ENCODE data around the gene KLF13. TPM values are rescaled to one million over a fixed set of nuclear protein-coding genes. Genes with fewer than 3 reads are reported as not detected.

KLF13 gene
- total RNA-seq, 1 donor from 2014 or later = 52.9 TPM

DNA sequence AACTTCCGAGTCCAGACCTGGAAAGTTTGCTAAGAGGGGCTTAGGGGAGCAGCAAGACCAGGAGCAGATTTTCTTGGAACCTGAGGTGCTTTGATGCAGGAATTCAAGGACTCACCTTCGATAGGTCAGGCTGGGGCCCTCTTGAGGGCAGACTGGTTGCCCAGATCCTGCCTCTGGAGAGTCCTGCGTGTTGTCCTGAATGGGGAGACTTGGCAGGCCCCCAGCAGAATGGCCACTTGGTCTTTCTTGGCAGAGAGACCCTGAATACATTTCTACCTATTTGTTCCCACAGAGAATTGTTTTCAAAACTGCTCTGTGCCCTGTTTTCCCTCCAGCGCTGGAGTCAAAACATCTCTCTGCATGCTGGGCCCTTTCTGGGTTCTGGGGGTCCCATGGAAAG is 4.2 kb downstream of the KLF13 start:
- DNase-seq (ENCODE audit: extremely low read depth, low read depth, low spot score) = no peak

DNA sequence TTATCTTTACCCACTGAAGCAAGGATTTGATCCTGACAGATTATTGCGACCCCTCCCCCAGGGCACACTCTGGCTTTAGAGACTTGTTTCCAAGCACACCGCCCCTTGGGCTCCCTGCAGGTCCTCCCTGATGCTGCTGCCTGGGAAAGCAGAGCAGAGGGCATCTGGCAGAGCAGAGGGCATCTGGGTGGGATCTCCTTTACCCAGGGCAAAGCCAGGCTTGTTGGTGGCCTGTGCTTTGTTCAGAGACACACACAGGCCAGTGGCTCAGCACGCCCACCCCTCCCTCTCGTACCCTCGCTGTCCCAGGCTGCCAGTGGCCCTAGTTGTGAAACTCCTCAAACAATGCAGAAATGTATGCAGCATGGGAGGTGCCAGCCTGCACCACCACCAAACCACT is 4.8 kb downstream of the KLF13 start:
- no peak for DNase-seq (ENCODE audit: extremely low read depth, low read depth, low spot score)

DNA sequence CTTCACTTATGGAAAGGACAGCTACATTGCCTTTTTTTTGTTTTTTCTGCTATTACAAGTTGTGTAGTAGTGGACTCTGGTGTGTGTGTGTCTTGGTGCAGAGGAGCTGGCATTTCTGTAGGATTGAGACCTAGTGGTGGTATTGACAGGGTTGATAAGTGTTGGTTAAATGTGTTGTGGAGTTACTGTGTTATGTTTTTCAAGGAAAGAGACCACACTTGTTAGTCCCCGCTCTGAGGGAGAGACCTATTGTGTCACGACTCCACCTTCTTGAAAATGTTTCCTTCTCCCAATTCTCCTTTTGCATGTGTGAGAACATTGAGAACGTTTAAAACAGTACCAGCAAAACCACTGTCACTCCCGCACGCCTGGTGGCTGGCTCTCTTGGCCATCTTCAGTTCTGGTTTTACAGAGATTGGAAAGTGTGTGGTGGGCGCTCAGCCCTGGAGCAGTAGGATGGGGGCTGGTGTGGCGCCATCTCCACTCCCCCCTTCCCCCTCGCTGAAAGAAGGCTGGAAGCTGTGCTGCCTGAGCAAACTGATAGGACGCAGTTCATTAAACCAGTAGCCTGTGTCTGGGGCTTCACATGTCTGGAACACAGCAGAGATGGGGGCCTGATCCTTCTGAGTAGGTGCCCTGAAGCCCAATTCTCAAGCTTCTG is 5.5 kb downstream of the KLF13 start:
- DNase-seq (ENCODE audit: extremely low read depth, low read depth, low spot score) = no peak

DNA sequence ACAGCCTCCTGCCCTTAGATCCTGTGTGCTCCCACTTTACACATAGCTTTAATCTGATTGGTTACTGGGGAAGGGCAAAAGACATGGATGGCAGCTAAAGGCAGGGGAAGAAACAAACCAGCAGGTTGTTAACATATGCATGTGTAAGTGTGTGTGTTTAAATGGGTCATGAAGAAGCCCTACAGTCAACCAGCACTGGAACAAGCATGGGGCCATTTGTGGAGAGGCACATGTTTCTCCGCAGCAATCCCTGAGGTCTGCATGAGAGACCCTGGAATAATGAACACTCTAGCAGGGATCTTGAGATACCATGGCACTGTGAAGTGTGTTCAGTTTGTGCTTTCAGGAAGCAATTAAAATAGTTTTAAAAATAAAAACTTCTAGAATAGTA is 6.0 kb downstream of the KLF13 start:
- DNase-seq (ENCODE audit: extremely low read depth, low read depth, low spot score) = no peak

DNA sequence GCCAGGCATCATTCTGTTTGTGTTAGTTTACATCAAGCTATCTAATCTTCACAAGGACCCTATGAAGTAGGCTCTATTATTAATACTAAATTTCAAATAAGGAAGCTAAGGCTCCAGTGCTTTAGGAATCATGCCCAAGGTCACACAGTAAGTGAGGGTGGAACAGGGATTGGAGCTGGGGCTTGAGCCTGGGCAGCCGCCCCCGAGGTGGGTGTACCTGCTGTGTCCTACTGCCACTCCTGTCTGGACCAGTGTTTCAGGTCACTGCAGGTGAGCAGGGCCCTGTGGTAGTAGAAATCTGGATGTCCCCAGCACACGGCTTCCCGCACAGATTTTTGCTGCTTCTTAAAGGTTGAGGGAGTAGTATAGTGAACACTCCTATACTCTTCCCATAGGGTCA is 6.5 kb downstream of the KLF13 start:
- DNase-seq (ENCODE audit: extremely low read depth, low read depth, low spot score) = no peak

DNA sequence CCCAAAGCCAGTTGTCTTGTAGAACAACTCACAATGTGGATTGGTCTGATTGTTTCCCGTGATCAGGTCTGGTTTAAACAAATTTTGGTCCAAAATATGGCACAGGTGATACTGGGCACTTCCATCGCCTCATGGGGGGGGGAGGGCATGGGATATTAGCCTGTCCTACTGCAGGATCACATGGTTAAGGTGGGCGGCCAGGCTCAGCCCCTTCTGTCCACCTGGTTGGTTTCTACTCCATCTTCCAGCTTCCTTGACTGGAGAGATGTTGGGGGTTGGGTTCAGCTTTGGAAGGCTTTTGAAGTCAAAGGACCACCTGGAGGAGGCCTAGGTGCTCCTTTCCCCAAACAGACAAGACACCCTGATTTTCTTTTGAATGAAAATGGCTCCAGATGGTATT is 7.2 kb downstream of the KLF13 start:
- DNase-seq (ENCODE audit: extremely low read depth, low read depth, low spot score) = no peak

DNA sequence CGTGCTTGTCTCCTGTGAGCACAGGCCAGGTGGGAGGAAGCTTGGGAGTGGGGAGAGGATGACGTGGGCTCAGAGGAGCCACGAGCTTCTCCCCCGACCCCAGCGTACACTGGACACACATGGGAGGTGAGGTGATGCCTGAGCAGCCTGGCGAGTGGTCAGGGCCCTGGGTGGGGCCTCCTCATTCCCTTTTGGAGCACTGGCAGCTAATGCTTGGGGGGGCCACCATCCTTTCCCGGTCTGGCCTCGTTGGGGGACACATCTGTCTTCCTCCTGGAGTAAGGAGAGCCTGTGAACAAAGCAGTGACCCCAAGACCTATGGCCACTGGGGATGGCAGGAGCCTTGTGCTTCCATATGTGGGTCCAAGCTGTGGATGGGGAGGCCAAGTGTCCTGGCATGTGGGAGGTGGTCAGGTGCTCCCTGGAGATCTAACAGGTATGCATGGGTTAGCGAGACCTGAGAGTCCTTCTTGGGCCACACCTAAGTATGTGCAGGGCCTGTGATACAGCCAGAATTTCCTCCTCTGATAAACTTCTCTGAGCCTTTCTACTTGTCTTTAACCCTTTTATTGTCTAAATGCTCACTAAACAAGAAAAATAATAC is 9.5 kb downstream of the KLF13 start:
- DNase-seq (ENCODE audit: extremely low read depth, low read depth, low spot score) = no peak

DNA sequence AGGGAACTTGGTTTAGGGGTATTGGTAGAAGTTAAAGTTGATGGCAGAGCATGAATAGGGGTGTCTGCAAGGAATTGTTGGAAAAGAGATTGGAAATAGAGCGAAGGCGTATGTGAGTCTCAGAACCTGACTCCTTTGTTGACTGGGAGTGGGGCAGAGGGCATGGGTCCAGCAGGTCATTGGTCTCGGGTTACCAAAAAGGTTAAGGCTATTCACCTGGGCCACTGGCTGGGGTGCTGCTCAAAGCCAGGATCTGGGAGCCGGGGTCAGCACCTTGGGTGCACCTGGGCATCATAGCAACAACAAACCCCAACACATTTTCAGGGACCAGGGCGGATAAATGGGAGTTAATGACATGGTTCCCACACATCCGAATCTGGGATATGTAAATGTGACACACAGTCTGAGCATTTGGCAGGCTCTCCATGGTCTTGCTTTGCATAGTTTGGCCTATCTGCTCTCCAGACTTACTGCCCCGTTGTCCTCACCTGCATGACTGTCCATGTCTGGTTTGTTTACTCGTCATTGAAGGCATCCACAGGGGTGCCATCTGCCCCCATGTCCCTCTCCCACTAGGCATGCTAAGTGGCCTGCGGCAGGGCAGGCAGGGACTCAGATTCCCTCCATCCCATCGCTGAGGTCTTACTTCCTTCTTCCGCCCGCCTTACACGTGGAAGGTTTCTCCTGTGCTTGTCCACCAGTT is 10.1 kb downstream of the KLF13 start:
- DNase-seq (ENCODE audit: extremely low read depth, low read depth, low spot score) = no peak

DNA sequence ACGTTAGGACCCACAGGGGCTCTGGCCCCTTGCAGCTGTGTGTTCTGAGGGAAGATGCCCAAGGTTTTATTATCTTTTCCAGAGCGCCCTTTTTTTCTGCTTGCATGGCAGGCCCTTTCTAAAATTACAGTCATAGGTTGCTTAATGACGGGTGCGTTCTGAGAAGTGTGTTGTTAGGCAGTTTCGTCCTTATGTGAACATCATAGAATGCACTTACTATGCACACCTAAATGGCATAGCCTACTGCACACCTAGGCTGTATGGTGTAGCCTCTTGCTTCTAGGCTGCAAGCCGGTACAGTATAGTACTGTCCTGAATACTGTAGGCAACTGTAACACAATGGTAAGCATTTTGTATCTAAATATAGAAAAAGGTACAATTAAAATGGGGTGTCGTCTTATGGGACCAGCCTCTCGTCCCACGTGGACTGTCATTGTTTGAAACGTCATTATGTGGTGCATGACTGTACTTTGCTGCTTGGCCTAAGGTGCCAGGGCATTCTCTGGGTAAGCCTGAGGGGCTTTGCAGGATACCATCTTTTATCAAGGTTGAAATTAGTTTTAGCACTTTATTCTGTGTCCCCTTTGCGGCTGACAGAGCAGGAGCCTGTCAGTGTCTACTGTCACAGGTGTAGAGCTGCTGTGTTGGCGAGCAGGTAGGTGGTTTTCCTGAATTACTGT is 10.9 kb downstream of the KLF13 start:
- DNase-seq (ENCODE audit: extremely low read depth, low read depth, low spot score) = no peak

DNA sequence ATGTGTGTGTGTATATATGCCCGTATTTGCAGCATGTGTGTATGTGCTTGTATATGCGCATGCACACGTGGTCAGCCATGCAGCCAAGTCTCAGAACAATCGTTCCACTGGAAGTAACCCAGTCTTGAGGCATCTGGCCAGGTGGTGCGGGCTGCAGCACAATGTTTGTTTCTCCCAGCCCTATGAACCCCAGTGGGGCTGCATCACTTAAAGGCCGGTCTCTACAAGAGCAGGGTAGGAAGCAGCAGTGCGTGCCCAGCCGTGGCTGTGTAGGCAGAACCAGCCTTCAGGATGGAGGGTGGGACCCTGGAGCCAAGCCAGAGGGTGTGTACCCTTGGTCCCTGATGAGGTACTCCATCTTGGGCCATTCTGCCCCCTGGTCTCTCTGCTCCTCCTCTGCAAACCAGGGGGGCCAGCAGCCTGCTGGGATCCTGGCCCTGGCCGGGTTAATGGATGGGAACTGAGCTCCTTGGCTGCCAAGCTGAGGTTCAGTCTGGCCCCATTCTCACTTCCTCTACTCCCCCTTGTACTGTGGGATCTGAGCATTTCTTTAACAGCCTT is 11.8 kb downstream of the KLF13 start:
- no peak for DNase-seq (ENCODE audit: extremely low read depth, low read depth, low spot score)

DNA sequence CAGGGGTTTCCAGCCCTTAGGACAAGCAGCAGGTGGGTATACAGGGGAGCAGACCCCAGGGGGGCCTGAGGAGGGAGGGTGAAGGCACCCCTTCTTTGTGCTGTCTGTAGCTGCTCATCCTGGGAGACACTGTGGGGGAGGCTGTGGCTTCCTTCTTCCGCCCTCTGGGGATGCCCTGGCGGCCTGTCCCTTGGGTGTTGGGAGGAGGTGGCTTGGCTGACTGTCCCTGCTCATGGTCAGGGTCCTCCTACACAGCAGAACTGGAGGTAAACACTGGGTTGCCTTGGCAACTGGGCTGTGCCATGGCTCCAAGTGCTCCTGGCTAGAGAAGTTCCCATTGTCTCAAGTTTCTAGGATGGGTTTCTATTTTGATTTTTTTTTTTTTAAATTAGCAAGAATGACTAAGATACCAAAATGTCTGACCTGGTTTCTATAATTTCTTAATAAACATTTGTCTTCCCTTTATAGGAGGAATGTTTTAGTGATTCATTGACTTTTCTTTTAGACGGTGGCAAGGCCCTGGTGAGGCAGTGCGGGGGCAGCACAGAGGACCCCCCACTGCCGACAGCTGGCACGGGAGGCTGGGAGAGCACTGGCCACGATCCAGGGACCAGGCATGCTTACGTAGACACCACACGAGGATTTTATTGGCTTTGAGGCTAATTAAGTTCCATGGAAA is 12.4 kb downstream of the KLF13 start:
- DNase-seq (ENCODE audit: extremely low read depth, low read depth, low spot score) = no peak

DNA sequence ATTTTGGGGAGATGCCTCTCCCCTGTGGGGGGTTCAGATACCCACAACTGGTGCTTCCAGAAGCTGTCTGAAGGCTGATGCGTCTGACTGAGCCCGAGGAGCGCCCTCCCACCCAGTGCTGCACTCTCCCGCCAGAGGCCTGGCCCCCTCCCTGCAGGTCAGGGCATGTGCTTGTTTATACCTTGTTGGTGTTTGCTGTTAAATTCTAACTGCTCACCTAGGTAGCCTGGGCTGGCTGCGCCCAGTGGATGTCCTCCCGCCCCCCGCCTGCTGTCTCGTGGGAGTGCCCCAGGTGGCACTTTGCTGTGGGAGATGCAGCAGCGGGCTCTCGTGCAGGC is 12.9 kb downstream of the KLF13 start:
- DNase-seq (ENCODE audit: extremely low read depth, low read depth, low spot score) = no peak

DNA sequence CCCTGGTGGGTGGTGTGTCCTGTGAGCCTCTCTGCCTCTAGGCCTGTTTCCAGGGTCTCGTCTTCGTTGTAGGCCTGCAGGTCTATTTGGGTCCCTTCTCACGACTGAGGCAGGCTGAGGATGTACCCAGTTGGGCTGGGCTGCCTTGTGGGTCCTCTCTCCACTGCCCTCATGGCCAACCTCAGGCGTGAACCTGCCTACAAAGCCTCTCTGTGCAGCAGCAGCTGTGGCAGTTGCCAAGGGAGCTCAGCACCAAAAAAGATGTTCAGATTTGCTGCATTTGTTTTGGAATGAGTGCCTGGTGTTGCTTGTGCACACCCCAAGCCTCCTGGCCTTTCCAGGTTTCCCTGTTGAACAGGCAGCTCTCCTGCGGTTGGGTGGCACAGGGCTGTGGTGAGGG is 13.4 kb downstream of the KLF13 start:
- no peak for DNase-seq (ENCODE audit: extremely low read depth, low read depth, low spot score)

DNA sequence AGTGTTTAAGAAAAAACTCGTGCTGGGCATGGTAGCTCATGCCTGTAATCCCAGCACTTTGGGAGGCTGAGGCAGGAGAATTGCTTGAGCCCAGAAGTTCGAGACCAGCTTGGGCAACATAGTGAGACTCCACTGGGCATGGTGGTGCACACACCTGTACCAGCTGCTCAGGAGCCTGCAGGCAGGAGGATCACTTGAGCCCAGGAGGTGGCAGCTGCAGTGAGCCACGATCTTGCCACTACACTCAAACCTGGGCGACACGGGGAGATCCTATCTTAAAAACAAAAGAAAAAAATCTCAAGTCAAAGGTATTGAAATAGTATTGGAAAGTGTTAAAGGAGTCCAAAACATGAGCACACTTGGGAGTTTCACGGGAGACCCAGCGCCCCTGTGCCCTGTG is 14.0 kb downstream of the KLF13 start:
- DNase-seq (ENCODE audit: extremely low read depth, low read depth, low spot score) = no peak

DNA sequence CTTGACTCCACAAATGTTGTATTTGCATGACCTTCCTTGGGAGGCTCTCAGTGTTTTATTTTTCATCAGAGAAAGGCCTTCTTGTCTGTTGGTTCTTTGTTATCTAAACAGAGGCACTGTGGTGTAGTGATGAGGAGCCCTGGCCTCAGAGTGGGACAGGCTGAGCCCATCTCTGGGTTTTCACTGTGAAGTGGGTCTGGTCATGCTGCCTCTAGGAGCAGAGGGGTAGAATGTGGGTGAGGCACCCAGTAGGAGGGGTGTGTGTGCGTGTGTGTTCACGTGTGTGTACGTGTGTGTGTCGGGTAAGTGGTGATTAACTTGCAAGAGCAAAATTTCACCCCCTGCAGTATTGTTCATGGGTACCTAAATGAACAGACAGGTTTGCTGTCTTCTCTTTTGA is 14.4 kb downstream of the KLF13 start:
- no peak for DNase-seq (ENCODE audit: extremely low read depth, low read depth, low spot score)

DNA sequence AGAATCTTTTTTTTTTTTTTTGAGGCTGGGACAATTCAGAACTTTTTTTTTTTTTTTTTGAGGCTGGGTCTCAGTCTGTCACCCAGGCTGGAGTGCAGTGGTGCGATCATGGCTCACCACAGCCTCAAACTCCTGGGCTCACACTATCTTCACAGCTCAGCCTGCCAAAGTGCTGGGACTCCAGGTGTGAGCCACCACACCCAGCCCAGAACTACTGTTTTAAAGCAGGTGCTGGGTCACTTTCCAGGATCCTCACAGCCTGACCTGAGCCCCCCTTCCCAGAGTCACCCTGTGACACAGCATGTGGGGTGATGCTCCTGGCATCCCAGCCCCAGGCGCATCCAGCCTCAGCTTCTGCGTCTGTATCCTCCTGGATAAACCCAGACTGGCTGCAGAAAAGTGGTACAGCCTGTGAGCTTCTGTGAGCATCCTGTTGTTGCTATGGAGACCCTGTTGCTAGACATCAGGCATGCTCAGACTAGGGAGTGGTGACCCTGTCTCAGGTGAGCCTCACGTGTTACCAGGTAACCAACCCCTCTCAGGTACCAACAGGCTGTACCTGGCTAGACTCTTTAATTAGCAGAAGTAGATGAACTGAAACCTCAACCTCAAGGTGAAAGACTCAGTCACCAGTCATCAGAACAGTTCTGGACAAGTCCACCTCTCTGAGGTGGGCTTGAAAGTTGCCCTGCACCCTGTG is 15.0 kb downstream of the KLF13 start:
- no peak for DNase-seq (ENCODE audit: extremely low read depth, low read depth, low spot score)

DNA sequence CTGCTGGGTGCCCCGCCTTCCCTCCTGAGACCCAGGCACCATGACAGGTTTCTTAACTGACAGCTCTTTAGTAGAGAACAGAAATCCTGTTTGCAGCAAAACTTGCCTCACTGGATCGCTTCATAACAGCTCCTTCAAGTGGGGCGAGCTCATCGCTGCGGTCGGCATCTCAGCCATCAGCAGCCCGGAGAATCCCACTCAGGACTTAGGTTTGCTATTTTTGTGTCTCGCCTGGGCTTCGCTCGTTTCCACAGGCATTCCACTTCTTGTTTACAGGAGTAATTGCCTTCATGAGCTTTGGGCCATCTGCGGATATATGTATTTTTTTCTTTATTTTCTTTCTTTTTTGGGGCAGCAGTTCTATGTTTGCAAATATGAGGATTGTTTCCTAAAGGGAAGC is 15.7 kb downstream of the KLF13 start:
- DNase-seq (ENCODE audit: extremely low read depth, low read depth, low spot score) = no peak

DNA sequence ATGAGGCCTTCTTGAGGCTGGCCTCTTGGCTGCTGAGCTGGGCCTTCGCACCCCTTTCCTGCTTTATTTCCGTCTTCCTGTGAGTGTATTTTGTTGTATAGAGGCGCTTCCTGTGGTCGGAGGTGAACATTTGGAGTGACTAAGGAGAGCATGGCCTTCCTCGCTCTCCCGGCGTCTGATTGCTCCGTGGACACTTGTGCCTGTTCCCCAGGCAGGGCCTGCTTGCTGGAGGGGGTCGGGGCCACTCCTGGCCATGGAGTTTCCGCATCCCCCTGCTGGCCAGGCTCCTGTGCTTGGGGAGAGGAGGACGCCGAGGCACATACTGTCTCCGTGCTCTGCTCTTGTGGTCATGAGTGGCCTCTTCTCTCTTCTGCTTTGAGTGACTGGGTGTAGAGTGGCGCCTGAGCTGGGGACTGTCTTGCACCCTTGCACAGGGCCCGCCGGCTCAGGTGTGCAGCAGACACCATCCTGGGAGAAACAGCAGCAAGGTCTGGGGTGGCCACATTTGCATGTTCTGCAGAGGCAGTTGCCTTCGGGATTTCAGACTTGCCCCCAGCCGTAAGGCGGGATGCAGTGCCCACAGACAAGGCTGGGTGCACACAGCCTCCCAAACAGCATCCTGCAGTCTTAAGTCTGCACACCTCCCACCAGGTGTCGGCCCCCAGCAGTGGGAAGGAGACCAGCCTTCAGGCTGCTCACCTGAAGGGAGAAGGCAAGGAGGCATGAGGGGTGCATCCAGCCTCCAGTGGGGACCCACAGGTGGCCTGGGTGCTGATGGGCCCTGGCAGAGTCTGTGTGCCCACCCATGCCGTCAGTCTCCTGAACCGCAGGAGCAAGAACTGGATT is 16.4 kb downstream of the KLF13 start:
- peak; percentile 47 for DNase-seq (ENCODE audit: extremely low read depth, low read depth, low spot score)

DNA sequence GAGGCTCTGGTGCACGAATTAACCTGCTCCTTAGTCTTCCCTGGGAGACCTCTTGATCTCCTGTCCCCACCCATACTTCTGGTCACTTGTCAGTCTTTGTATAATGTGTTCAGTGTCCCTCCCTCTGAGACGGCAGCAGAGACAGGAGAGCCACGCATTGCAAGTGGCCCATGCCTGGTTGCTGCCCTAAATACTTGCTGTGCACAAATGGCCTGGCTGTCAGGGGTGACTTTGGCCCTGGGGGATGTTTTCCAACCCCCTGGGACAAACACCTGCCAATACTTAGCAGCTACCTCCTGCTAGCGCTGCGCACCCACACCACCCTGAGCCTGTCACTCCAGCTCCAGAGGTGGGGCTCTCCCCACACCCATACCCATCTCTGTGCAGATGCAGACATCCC is 17.2 kb downstream of the KLF13 start:
- DNase-seq (ENCODE audit: extremely low read depth, low read depth, low spot score) = no peak

DNA sequence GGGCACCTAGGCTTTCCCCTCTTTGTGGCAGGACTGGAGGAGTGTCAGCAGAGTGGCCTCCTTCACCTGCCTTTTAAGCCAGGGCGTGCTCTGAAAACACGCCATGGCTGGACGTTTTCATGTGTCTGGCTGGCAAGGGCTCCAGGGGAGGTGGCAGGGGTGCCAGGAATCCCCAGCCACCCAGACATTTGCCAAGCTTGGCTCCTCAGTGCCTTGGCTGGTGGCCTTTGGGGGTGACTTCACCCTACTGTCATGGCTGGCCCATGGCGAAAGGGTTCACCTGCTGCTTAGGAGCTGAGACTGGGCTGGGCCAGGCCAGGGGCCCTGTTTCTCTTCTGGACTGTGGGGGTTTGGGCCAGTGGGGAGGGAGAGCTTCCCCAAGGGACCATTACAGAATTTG is 17.6 kb downstream of the KLF13 start:
- DNase-seq (ENCODE audit: extremely low read depth, low read depth, low spot score) = no peak

All from glomerular endothelial cell (primary cell).